B cell (primary cell): ENCODE data around the gene VPS33B. TPM values are rescaled to one million over a fixed set of nuclear protein-coding genes. Genes with fewer than 3 reads are reported as not detected.

Experiments
- ATAC-seq: fragments of 200-7000 bp; cut with Tn5 transposase; one replicate; pipeline ENCODE4 v1.10.0; 2021; ENCODE audit warnings: low read depth, mild to moderate bottlenecking, moderate number of reproducible peaks, moderate library complexity
- CTCF ChIA-PET: fragments of 350-600 bp; sonication (Branson Sonifier 250); formaldehyde crosslinking; loops from one replicate; lab custom pipeline; 2021; ENCODE audit warnings: antibody characterized with exemption, inconsistent platforms; lab: Charles Lee
- POLR2A ChIA-PET: fragments of 350-600 bp; sonication (Branson Sonifier 250); formaldehyde crosslinking; loops from one replicate; lab custom pipeline; 2021; ENCODE audit warnings: antibody characterized with exemption; lab: Charles Lee
- DNase-seq: peaks from one replicate; pipeline ENCODE4 v3.0.0; 2013
- H2AFZ ChIP-seq: 2 replicates; pipeline ENCODE4 v1.6.1; 2012; ENCODE audit warnings: mild to moderate bottlenecking, low read depth, low read length; ENCODE audit not compliant: insufficient read depth, poor library complexity, severe bottlenecking
- H3K27ac ChIP-seq, 2 donors: 1 replicate in 1 of 2; 2 replicates in 1 of 2; pipeline ENCODE4 v1.5.1; 2012 to 2013; ENCODE audit warnings: low read length in 2 of 2, mild to moderate bottlenecking in 2 of 2, moderate library complexity in 1 of 2
- H3K27me3 ChIP-seq, 4 experiments: fragments of 200-600 bp in 1 of 4; sonication (generic) in 1 of 4; replicated peaks in 1 of 4; 1 replicate in 2 of 4; 2 replicates in 2 of 4; pipeline versions ENCODE4 v1.6.1 to v1.7.0; 2013 to 2016; ENCODE audit warnings: low read length in 3 of 4, mild to moderate bottlenecking in 2 of 4, mixed read lengths in 1 of 4, moderate library complexity in 1 of 4; ENCODE audit not compliant: insufficient read depth in 4 of 4, control insufficient read depth in 3 of 4; ENCODE audit errors: control extremely low read depth in 1 of 4
- H3K36me3 ChIP-seq, 2 experiments: replicated peaks in 1 of 2; 1 replicate in 1 of 2; 2 replicates in 1 of 2; pipeline versions ENCODE4 v1.6.1 to v1.7.1; 2013; ENCODE audit warnings: low read length in 1 of 2; ENCODE audit not compliant: insufficient read depth in 2 of 2, control insufficient read depth in 1 of 2; ENCODE audit errors: control extremely low read depth in 1 of 2, extremely low read depth in 1 of 2
- H3K4me1 ChIP-seq, 2 donors: fragments of 200-600 bp in 1 of 2; sonication (generic) in 1 of 2; 1 replicate in 1 of 2; 2 replicates in 1 of 2; pipeline versions ENCODE4 v1.5.1 to v1.6.1; 2013 to 2017; ENCODE audit warnings: low read length in 2 of 2; ENCODE audit not compliant: control insufficient read depth in 2 of 2, insufficient read depth in 2 of 2
- H3K4me2 ChIP-seq: replicated peaks from 2 replicates; pipeline ENCODE3; 2012; ENCODE audit warnings: mild to moderate bottlenecking, low read depth, low read length; ENCODE audit not compliant: poor library complexity, severe bottlenecking
- H3K4me3 ChIP-seq, 5 experiments: fragments of 200-600 bp in 1 of 5; sonication (generic) in 1 of 5; 1 replicate in 3 of 5; 2 replicates in 2 of 5; pipeline versions ENCODE4 v1.5.1 to v1.7.0; 2011 to 2016; ENCODE audit warnings: low read length in 4 of 5, mild to moderate bottlenecking in 4 of 5, low read depth in 2 of 5, control low read depth in 1 of 5, moderate library complexity in 1 of 5; ENCODE audit not compliant: insufficient read depth in 1 of 5; ENCODE audit errors: control extremely low read depth in 1 of 5, extremely low read depth in 1 of 5
- H3K79me2 ChIP-seq: fragments of 200-600 bp; sonication (generic); one replicate; pipeline ENCODE4 v1.6.0; 2016; ENCODE audit warnings: low read length; ENCODE audit not compliant: control insufficient read depth, insufficient read depth
- H3K9ac ChIP-seq: fragments of 200-600 bp; sonication (generic); 2 replicates; pipeline ENCODE4 v1.6.1; 2017; ENCODE audit warnings: mild to moderate bottlenecking, low read length, moderate library complexity
- H3K9me3 ChIP-seq, 3 donors: one replicate each; pipeline versions ENCODE4 v1.6.1 to v1.7.1; 2013; ENCODE audit warnings: low read length in 2 of 3; ENCODE audit not compliant: control insufficient read depth in 2 of 3, insufficient read depth in 1 of 3; ENCODE audit errors: control extremely low read depth in 1 of 3
- H4K20me1 ChIP-seq: 2 replicates; pipeline ENCODE4 v1.6.0; 2012; ENCODE audit warnings: mild to moderate bottlenecking, low read length; ENCODE audit not compliant: insufficient read depth, control insufficient read depth, poor library complexity, severe bottlenecking
- H3K27ac Mint-ChIP-seq: one replicate; pipeline ENCODE4 v1.8.0; 2021; ENCODE audit warnings: mixed read lengths
- H3K27me3 Mint-ChIP-seq: one replicate; pipeline ENCODE4 v1.8.0; 2021; ENCODE audit warnings: mixed read lengths
- H3K4me1 Mint-ChIP-seq: one replicate; pipeline ENCODE4 v1.8.0; 2021; ENCODE audit warnings: mixed read lengths
- H3K4me3 Mint-ChIP-seq: one replicate; pipeline ENCODE4 v1.8.0; 2021; ENCODE audit warnings: mixed read lengths
- H3K9me3 Mint-ChIP-seq: one replicate; pipeline ENCODE4 v1.8.0; 2022; ENCODE audit warnings: mixed read lengths; ENCODE audit not compliant: insufficient read depth
- EZH2 ChIP-seq: IDR thresholded peaks from 2 replicates; pipeline ENCODE4 v1.6.1; 2012; ENCODE audit warnings: borderline replicate concordance, low read depth, mild to moderate bottlenecking, moderate library complexity, low read length; ENCODE audit not compliant: insufficient read depth, poor library complexity, severe bottlenecking
- WGBS: methylation state at CpG from one replicate; pipeline ENCODE4 v1.1.5; 2013; ENCODE audit warnings: missing lambda C conversion rate; ENCODE audit not compliant: insufficient coverage; 5-methylcytosine and 5-hydroxymethylcytosine counted together
- intact Hi-C: fragments of 100-400 bp; cut with micrococcal nuclease; formaldehyde crosslinking; loops from one replicate; pipeline ENCODE4 v1.10.0; 2022
- polyA plus RNA-seq: library from polyadenylated mRNA; depleted of rRNA; stranded (reverse); fragments of >200 nt; gene quantifications from 2 replicates; pipeline ENCODE4 v1.2.3, GENCODE V29; 2012
- total RNA-seq, 2 donors: library from RNA; stranded (reverse); fragments of 120-200 nt in 1 of 2; gene quantifications; 1 replicate in 1 of 2; 2 replicates in 1 of 2; pipeline versions ENCODE4 v1.2.3 to v1.2.4, GENCODE V29; 2013 to 2022
- TF ChIP-seq, protein P1 (sequence below): fragments of 200-600 bp; IDR thresholded peaks from one replicate; pipeline ENCODE4 v1.8.0; 2022; ENCODE audit warnings: antibody characterized with exemption, mild to moderate bottlenecking

VPS33B gene
- total and polyA plus RNA-seq, 2 donors (not counting 1 experiment from before 2014, with no cell fraction given), result 17.4 to 30.0 TPM

DNA sequence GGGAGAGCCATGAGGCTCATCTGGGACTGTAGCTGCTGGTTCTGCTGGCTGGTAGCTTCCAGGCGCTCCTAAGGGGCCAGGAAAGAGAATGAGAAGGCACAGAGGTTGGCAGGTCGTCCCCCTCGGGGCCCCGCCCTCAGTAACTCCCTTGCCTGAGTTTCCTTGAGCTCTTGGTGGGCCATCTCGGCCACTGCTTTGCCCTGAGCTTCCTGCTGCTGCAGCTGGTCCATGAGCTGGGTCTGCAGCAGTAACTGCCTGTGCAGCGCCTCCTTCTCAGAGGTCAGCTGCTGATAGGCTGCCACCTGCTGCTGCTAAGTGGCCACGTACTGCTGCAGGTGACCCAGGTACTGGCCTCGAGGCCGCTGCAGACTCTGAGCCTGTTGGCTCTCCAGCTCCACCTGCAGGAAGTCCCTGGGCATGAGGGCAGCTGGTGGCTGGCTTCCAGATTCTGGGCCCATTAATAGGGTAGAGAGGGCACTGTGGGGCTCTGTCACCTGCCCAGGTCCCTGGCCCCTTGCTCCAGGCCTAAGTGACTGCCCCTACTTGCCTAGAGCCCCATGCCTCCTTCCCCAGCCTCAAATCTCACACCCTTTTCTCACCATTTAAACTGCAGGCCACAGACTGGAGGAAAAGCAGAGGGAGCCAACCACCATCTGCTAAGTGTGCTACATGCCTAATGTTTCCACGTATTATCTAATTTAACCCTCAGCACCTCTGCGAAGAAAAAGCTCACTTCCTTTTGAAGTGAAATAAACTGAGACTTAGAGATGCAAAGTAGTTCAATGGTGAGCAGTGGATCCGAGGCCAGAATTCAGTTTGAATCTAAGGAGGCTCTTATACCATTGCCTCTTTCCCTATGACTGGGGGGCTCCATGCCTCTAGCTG, 10.8 kb upstream of the VPS33B start:
- no peaks in the 10 kb centered on the region for H3K27me3 Mint-ChIP-seq
- ChIA-PET CTCF (interaction anchor here (0.8 to 3.1 kb wide), 15 partner anchors 12 to 292 kb away, joined by 3 to 66 read pairs (median 4); partner anchors contain the start of genes HDDC3, MAN2A2, RCCD1 and UNC45A), POLR2A (interaction anchor here (1.1 kb wide), 1 partner anchor 76 kb away, joined by 3 read pairs; no protein-coding TSS in a partner anchor)
- no peak overlapping the region for H3K27ac Mint-ChIP-seq
- TF ChIP-seq, protein P1, sequence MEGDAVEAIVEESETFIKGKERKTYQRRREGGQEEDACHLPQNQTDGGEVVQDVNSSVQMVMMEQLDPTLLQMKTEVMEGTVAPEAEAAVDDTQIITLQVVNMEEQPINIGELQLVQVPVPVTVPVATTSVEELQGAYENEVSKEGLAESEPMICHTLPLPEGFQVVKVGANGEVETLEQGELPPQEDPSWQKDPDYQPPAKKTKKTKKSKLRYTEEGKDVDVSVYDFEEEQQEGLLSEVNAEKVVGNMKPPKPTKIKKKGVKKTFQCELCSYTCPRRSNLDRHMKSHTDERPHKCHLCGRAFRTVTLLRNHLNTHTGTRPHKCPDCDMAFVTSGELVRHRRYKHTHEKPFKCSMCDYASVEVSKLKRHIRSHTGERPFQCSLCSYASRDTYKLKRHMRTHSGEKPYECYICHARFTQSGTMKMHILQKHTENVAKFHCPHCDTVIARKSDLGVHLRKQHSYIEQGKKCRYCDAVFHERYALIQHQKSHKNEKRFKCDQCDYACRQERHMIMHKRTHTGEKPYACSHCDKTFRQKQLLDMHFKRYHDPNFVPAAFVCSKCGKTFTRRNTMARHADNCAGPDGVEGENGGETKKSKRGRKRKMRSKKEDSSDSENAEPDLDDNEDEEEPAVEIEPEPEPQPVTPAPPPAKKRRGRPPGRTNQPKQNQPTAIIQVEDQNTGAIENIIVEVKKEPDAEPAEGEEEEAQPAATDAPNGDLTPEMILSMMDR, result peak; percentile 73
- TF ChIP-seq EZH2, result no peak
- H2AFZ ChIP-seq, result peak overlapping the region; percentile 71
- peak; percentile 63 for ATAC-seq
- DNase-seq, result peak; percentile 57
- intact Hi-C loops, result loop anchor here (1.0 kb wide), 1 partner anchor 77 kb away; no protein-coding TSS in a partner anchor
- H3K4me1 Mint-ChIP-seq, result peaks cover 3% of the 10 kb centered on the region
- H3K4me1 ChIP-seq, result peaks cover 0 to 5% of the 10 kb centered on the region in 2 donors
- peaks cover 0 to 3% (median 0%) of the 10 kb centered on the region in 4 experiments for H3K27me3 ChIP-seq
- WGBS, result 40% methylated on average over 9 of the region's 12 CpGs
- no peaks in the 10 kb centered on the region for H3K36me3 ChIP-seq
- no peak overlapping the region for H3K4me3 Mint-ChIP-seq
- no peak overlapping the region for H3K9ac ChIP-seq
- no peaks in the 10 kb centered on the region for H3K79me2 ChIP-seq
- H3K27ac ChIP-seq, result no peak overlapping the region
- no peak overlapping the region for H3K4me2 ChIP-seq
- no peaks in the 10 kb centered on the region for H3K9me3 ChIP-seq
- H3K9me3 Mint-ChIP-seq, result no peaks in the 10 kb centered on the region
- H4K20me1 ChIP-seq, result no peaks in the 10 kb centered on the region
- H3K4me3 ChIP-seq, result no peak overlapping the region

DNA sequence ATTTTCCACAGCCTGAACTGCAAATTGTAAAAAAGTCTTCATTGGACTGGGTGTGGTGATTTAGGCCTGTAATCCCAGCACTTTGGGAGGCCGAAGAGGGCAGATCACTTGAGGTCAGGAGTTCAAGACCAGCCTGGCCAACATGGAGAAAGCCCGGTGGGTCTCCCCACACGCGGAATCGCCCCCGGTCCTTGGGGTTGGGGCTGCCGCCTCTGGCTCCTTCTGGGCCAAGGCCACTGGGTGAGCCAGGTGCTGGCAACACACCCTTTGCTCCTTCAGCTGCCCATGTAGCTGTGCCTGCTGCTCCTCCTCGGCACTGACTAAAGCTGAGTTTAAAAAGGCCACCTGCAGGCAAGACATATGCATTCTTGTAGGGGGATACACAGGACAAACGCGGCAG, 9.4 kb upstream of the VPS33B start:
- no peak overlapping the region for H2AFZ ChIP-seq
- ChIA-PET POLR2A (no interaction called here), CTCF (interaction anchor here (1.5 to 3.1 kb wide), 3 partner anchors 10 to 129 kb away, joined by 3 to 66 read pairs (median 11); partner anchors contain the start of genes MAN2A2, RCCD1 and VPS33B)
- TF ChIP-seq, protein P1, result no peak
- TF ChIP-seq EZH2, result no peak
- no peak overlapping the region for H3K4me2 ChIP-seq
- H3K27me3 ChIP-seq, result no peaks in the 10 kb centered on the region
- no peak overlapping the region for H3K4me3 ChIP-seq
- WGBS, result 83% methylated on average over 10 of the region's 10 CpGs
- no peaks in the 10 kb centered on the region for H3K27me3 Mint-ChIP-seq
- DNase-seq, result no peak
- H3K27ac Mint-ChIP-seq, result no peak overlapping the region
- H3K4me3 Mint-ChIP-seq, result no peak overlapping the region
- peaks cover 0 to 5% of the 10 kb centered on the region in 2 donors for H3K4me1 ChIP-seq
- no peak overlapping the region for H3K27ac ChIP-seq
- no peak for ATAC-seq
- no peaks in the 10 kb centered on the region for H4K20me1 ChIP-seq
- no peaks in the 10 kb centered on the region for H3K9me3 ChIP-seq
- H3K79me2 ChIP-seq, result no peaks in the 10 kb centered on the region
- H3K9ac ChIP-seq, result no peak overlapping the region
- H3K9me3 Mint-ChIP-seq, result no peaks in the 10 kb centered on the region
- H3K36me3 ChIP-seq, result no peaks in the 10 kb centered on the region
- intact Hi-C loops, result no loop called here
- H3K4me1 Mint-ChIP-seq, result peaks cover 3% of the 10 kb centered on the region
